ENCODE results near the gene SSNA1.

DNA sequence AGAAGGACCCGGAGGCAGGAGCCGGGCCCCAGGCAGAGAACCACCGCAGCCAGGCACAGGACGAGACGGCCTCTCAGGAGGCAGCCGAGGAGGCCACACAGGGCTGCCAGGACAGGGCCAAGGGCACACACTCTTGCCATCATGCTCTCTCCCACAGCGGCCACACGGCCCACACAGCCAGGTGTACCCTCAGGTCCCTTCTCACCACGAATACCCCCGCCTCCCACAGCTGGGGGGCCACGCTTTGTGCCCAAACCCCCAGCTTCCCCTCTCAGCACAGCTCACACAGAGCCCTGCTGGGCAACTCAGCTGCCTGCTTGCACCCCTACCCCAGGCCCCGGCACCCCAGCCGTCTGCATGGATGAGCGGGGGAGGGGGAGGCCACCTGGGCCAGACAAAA is 5.3 kb downstream of the SSNA1 start:
- TF ChIP-seq, protein P1, sequence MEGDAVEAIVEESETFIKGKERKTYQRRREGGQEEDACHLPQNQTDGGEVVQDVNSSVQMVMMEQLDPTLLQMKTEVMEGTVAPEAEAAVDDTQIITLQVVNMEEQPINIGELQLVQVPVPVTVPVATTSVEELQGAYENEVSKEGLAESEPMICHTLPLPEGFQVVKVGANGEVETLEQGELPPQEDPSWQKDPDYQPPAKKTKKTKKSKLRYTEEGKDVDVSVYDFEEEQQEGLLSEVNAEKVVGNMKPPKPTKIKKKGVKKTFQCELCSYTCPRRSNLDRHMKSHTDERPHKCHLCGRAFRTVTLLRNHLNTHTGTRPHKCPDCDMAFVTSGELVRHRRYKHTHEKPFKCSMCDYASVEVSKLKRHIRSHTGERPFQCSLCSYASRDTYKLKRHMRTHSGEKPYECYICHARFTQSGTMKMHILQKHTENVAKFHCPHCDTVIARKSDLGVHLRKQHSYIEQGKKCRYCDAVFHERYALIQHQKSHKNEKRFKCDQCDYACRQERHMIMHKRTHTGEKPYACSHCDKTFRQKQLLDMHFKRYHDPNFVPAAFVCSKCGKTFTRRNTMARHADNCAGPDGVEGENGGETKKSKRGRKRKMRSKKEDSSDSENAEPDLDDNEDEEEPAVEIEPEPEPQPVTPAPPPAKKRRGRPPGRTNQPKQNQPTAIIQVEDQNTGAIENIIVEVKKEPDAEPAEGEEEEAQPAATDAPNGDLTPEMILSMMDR (IDR thresholded peaks at IDR 0.05; ENCODE audit: borderline replicate concordance, extremely low read depth, low read length, poor library complexity, severe bottlenecking): no peak
- TF ChIP-seq EZH2 (IDR thresholded peaks at IDR 0.05; ENCODE audit: borderline replicate concordance, low read depth, low read length, severe bottlenecking): no peak

All from DND-41 (cell line).